ENCODE data around the gene GLB1L. TPM values are rescaled to one million over a fixed set of nuclear protein-coding genes. Genes with fewer than 3 reads are reported as not detected.

The GLB1L gene
- total and polyA plus RNA-seq, 3 donors from 2014 or later, result 70.9 to 224 (median 109) TPM

GRCh38 chr2:219247678-219248642 lies 2.7 kb upstream of the GLB1L start:
- intact Hi-C loops (cut with DNase I; ENCODE audit: low total_unique reads), result no loop called here
- Histone ChIP-seq H3K4me1 (peaks cover 13% of the 10 kb centered on the region), H3K4me3 (no peak overlapping the region), H3K27me3 (no peaks in the 10 kb centered on the region), H3K36me3 (ENCODE audit: low read depth, missing control alignments) (no peaks in the 10 kb centered on the region), H3K27ac (no peak overlapping the region), H3K9me3 (no peaks in the 10 kb centered on the region)
- 91% methylated on average over 14 to 17 of the region's 17 CpGs for WGBS, 2 donors
- no peak for TF ChIP-seq CTCF (IDR thresholded peaks at IDR 0.05)
- no peak for TF ChIP-seq POLR2A (IDR thresholded peaks at IDR 0.05)
- DNase-seq, result no peak

GRCh38 chr2:219246559-219246958 lies 1.3 kb upstream of the GLB1L start:
- no peaks in the 10 kb centered on the region for H3K27me3 ChIP-seq
- no peak overlapping the region for H3K27ac ChIP-seq
- 93 to 96% methylated on average over 10 of the region's 10 CpGs for WGBS, 2 donors
- H3K9me3 ChIP-seq, result no peaks in the 10 kb centered on the region
- H3K4me1 ChIP-seq, result peaks cover 11% of the 10 kb centered on the region
- intact Hi-C loops (cut with DNase I; ENCODE audit: low total_unique reads), result no loop called here
- TF ChIP-seq POLR2A (IDR thresholded peaks at IDR 0.05) (no peak), CTCF (IDR thresholded peaks at IDR 0.05) (no peak)
- no peak overlapping the region for H3K4me3 ChIP-seq
- no peaks in the 10 kb centered on the region for H3K36me3 ChIP-seq (ENCODE audit: low read depth, missing control alignments)
- no peak for DNase-seq

GRCh38 chr2:219245899-219246230 lies 621 bp upstream of the GLB1L start:
- Histone ChIP-seq H3K9me3 (no peaks in the 10 kb centered on the region), H3K27me3 (no peaks in the 10 kb centered on the region), H3K27ac (peak overlapping the region; percentile 91 to 94), H3K36me3 (ENCODE audit: low read depth, missing control alignments) (no peaks in the 10 kb centered on the region), H3K4me3 (peak overlapping the region; percentile 94), H3K4me1 (peaks cover 11% of the 10 kb centered on the region)
- intact Hi-C loops (cut with DNase I; ENCODE audit: low total_unique reads), result no loop called here
- TF ChIP-seq CTCF (IDR thresholded peaks at IDR 0.05), result no peak
- no peak for DNase-seq
- 6 to 10% methylated on average over 10 of the region's 10 CpGs for WGBS, 2 donors

- intact Hi-C loops (cut with DNase I; ENCODE audit: low total_unique reads), result no loop called here
These were observed 476 bp downstream of the GLB1L start for GRCh38 chr2:219244789-219245147.

More at GRCh38 chr2:219244789-219245147, 476 bp downstream of the GLB1L start:
- peak overlapping the region; percentile 91 to 94 for H3K27ac ChIP-seq
- 12 to 19% methylated on average over 6 of the region's 6 CpGs for WGBS, 2 donors
- H3K9me3 ChIP-seq, result no peaks in the 10 kb centered on the region
- DNase-seq, result no peak
- no peak for TF ChIP-seq POLR2A (IDR thresholded peaks at IDR 0.05)
- TF ChIP-seq CTCF (IDR thresholded peaks at IDR 0.05), result no peak
- no peaks in the 10 kb centered on the region for H3K36me3 ChIP-seq (ENCODE audit: low read depth, missing control alignments)
- peak overlapping the region; percentile 94 for H3K4me3 ChIP-seq
- peaks cover 11% of the 10 kb centered on the region for H3K4me1 ChIP-seq
- no peaks in the 10 kb centered on the region for H3K27me3 ChIP-seq

All from testis (tissue), 3 donors.